ENCODE data around the gene CMTM8.
A peak's percentile ranks its signal among the peaks of the same experiment; 100 is the strongest.
"Not testable (repeated sequence)": the region's sequence is repeated elsewhere in the genome, so short reads cannot be mapped to it uniquely, and the experiment has no call there.

Gene CMTM8, protein sequence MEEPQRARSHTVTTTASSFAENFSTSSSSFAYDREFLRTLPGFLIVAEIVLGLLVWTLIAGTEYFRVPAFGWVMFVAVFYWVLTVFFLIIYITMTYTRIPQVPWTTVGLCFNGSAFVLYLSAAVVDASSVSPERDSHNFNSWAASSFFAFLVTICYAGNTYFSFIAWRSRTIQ

DNA sequence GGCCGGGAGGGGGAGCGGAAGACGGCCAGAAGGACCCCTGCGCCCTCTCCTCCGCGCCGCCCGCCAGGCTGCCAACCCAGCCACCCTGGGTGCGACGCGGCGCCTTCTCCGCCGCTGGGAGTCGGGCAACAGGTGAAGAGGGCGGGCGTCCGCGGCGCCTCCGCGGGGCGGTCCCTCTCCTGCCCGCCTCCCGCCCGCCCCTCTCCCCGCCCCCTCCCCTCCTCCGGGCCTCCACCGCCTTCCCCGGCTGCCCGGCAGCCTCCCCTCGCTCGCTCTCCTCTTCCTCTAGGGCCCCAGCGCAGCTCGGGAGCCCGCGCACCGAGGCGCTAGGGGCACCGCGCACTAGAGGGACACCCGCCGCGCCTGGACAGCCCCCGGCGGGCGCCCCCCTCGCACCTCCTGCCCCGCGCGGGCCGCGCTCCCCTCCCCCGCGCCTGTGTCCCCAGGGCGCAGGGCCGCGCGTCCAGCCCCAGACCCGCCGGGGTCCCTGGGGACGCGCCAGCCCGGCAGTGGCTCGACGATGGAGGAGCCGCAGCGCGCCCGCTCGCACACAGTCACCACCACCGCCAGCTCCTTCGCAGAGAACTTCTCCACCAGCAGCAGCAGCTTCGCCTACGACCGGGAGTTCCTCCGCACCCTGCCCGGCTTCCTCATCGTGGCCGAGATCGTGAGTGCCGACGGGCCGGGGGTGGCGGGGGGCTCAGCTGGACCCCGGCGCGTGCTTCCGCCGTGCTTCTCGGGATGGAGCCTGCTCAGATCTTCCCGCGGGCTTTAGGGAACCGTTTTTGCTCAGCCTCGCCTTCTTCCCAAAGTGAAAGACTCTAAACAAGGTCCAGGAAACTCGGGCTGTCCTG is at the start of gene CMTM8:
Gene CMTM8, plus strand, starts transcription at position 228 of the 854 bp plus-strand sequence. Its CDS starts 293 bp downstream, at position 521.
- DNase-seq, result peak; percentile 48

- no peak for DNase-seq
Observed at GRCh38 chr3:32189693-32190092, 48.8 kb upstream of the CMTM8 start.

DNA sequence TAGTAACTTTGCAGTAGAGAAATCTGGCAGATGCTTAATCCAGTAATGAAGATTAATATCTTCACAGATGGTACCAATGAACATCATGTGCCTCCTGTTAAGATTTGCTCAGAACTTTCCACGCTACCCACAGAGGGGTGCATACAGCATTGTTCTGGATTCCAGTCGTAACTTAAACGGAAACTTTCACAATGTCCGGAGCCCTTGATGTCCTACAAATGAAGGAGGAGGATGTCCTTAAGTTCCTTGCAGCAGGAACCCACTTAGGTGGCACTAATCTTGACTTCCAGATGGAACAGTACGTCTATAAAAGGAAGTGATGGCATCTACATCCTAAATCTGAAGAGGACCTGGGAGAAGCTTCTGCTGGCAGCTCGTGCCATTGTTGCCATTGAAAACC is 47.9 kb upstream of the CMTM8 start:
- DNase-seq, result not testable (repeated sequence)

GRCh38 chr3:32193101-32193500 is 45.4 kb upstream of the CMTM8 start:
- DNase-seq, result no peak

DNA sequence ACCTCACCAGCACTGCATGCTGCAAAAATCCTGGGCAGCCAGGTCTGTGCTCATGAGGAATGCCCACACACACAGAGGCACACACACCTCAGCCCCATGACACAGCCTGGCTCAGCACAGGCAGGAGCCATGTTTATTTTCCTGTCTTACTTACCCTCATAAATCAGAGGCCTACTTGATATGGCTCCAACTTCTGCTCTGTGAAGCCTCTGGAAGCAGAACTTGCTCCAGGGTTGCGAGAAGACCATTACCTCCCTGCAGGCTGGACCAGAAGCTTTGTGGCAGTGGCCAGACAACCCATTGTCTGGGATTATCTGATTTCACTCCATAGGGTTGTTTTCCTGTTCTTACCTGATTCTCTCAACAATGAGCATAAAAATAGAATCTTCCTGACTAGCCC is 43.8 kb upstream of the CMTM8 start:
- no peak for DNase-seq

GRCh38 chr3:32195995-32196540 is 42.4 kb upstream of the CMTM8 start:
- no peak for DNase-seq

GRCh38 chr3:32197991-32198390 is 40.5 kb upstream of the CMTM8 start:
- no peak for DNase-seq

DNA sequence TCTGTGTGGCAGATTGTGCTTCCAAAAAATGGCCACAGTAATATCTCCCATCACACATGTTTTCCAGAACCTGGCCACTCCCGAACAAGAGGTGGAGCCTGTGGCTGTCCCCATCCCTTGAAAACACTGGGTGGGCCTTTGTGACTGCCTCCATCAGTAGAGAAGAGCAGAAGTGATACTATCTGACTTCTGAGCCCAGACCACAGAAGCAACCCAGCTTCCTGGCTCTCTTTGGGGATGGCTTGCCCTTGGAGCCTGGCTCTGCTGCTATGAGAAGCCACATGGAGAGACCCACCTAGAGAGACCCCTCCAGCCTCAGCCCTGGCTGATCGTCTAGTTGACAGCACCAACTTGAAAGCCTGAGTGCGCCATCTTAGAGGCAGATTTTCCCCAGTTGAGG is 39.8 kb upstream of the CMTM8 start:
- DNase-seq, result no peak

GRCh38 chr3:32200490-32200889 is 38.0 kb upstream of the CMTM8 start:
- no peak for DNase-seq

GRCh38 chr3:32200992-32201758 is 37.3 kb upstream of the CMTM8 start:
- no peak for DNase-seq

GRCh38 chr3:32202496-32202895 is 36.0 kb upstream of the CMTM8 start:
- DNase-seq, result no peak

- DNase-seq, result no peak
Observed at GRCh38 chr3:32203854-32204253, 34.6 kb upstream of the CMTM8 start.

GRCh38 chr3:32208447-32208846 is 30.0 kb upstream of the CMTM8 start:
- DNase-seq, result no peak

GRCh38 chr3:32215185-32215584 is 23.3 kb upstream of the CMTM8 start:
- DNase-seq, result no peak

- no peak for DNase-seq
Observed at GRCh38 chr3:32216172-32216783, 22.2 kb upstream of the CMTM8 start.

DNA sequence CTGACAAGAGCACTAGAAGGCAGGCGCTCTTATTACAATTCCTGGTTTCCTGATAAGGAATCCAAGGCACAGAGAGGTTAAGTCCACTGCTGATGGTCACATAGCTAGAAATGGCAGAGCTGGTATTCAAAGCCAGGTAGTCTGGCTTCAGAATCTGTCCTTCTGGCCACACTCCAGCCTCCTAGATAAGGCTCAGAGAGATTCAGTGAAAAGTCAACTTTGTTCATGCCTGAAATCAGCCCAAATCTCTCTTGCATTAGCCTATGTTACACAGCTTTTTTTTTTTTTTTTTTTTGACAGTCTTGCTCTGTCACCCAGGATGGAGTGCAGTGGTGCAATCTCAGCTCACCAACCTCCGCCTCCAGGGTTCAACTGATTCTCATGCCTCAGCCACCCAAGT is 21.1 kb upstream of the CMTM8 start:
- no peak for DNase-seq

GRCh38 chr3:32219537-32219936 is 18.9 kb upstream of the CMTM8 start:
- no peak for DNase-seq

DNA sequence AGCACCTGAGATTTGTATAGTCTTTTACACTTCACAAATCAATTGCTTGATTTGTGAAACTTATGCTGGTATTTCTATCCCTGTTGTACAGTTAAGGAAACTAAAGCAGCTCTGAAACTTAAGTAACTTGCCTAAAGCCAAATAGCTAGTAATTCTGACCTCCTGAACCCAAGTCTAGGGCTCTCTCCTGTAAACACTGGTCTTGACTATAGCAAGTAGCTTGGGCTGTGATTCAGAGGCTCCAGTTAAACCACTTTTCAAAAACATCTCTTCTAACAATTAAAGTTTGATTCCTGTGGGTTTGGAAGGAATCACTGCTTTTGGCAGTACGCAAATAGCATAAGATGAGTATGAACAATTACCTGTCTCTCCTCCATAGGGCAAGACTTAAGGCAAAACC is 18.5 kb upstream of the CMTM8 start:
- DNase-seq, result no peak

- DNase-seq, result no peak
Observed at GRCh38 chr3:32222950-32223349, 15.5 kb upstream of the CMTM8 start.

- DNase-seq, result no peak
Observed at GRCh38 chr3:32224016-32224516, 14.4 kb upstream of the CMTM8 start.

DNA sequence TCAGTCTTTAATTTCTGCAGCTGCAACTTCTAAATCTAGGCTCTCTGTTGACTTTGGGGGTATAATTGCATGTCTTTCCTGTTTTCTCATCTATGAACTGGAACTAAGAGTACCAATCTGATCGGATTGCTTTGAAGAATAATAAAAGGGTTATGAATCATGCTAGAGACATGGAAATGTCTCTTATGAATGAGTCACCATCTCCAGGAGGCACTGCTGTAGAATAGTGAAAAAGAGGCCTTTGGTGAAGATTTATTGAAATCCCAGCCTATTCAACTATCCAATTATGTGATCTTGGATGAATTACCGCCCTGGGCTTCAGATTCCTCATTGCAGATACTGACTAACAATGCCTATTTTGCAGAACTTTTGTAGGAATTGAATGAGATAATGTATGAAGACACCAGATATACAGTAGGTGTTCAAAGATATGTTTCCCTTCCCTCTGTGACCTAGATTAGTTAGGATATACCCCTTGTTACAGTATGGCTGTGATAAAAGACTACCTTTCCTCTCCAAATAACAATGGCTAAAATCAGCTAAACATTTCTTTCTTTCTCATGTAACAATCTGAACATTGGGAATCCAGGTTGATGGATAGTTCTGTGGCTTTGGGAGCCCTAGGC is 11.5 kb upstream of the CMTM8 start:
- DNase-seq, result no peak

DNA sequence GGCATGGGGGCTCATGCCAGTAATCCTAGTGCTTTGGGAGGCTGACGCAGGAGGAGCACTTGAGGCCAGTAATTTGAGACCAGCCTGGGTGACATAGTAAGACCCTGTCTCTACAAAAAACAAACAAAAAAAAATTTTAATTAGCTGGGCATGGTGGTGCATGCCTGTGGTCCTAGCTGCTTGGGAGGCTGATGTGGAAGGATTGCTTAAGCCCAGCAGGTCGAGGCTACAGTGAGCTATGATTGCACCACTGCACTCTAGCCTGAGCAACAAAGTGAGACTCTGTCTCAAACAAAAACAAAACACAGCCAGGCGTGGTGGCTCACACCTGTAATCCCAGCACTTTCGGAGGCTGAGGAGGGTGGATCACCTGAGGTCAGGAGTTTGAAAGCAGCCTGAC is 9.7 kb upstream of the CMTM8 start:
- DNase-seq, result not testable (repeated sequence)

Data from NCI-H1436 (cell line).